SU-DHL-6 (cell line): ENCODE measurements around the gene MED10.
"Not testable (repeated sequence)": the region's sequence is repeated elsewhere in the genome, so short reads cannot be mapped to it uniquely, and the experiment has no call there.

ENCODE experiments used
- H2AFZ ChIP-seq: fragments of 200-600 bp; sonication (generic); 2 replicates; pipeline ENCODE4 v1.6.1; 2014; ENCODE audit warnings: low read depth, mild to moderate bottlenecking, moderate library complexity, mixed read lengths, antibody characterized with exemption, low read length; ENCODE audit not compliant: severe bottlenecking
- H3F3A ChIP-seq: fragments of 200-600 bp; shearing (Covaris generic); 2 replicates; pipeline ENCODE4 v1.6.0; 2016; ENCODE audit warnings: antibody characterized with exemption, mild to moderate bottlenecking; ENCODE audit not compliant: insufficient read depth
- H3K27ac ChIP-seq: fragments of 200-600 bp; sonication (generic); 2 replicates; pipeline ENCODE4 v1.5.1; 2016; ENCODE audit warnings: low read depth, mild to moderate bottlenecking, low read length, moderate library complexity, mixed read lengths
- H3K27me3 ChIP-seq: fragments of 200-600 bp; sonication (generic), shearing (Covaris generic); 2 replicates; pipeline ENCODE4 v1.6.0; 2014; ENCODE audit warnings: mild to moderate bottlenecking, low read length
- H3K36me3 ChIP-seq: fragments of 200-600 bp; sonication (generic); 2 replicates; pipeline ENCODE4 v1.6.1; 2014; ENCODE audit warnings: mild to moderate bottlenecking, low read length, mixed read lengths
- H3K4me2 ChIP-seq: fragments of 300-600, 200-600 bp; shearing (Covaris generic), sonication (generic); 2 replicates; pipeline ENCODE4 v1.6.0; 2014; ENCODE audit warnings: low read length, low read depth, mild to moderate bottlenecking; ENCODE audit not compliant: poor library complexity, severe bottlenecking
- H3K4me3 ChIP-seq: fragments of 200-600 bp; sonication (generic); 2 replicates; pipeline ENCODE4 v1.5.1; 2014; ENCODE audit warnings: antibody characterized with exemption, low read length, mild to moderate bottlenecking, mixed read lengths; ENCODE audit not compliant: insufficient read depth, poor library complexity, severe bottlenecking
- H3K79me2 ChIP-seq: fragments of 200-600 bp; sonication (generic); 2 replicates; pipeline ENCODE4 v1.6.1; 2014; ENCODE audit warnings: mild to moderate bottlenecking, low read length, moderate library complexity; ENCODE audit not compliant: insufficient read depth
- H3K9ac ChIP-seq: fragments of 200-600 bp; sonication (generic); 2 replicates; pipeline ENCODE4 v1.7.0; 2014; ENCODE audit warnings: mild to moderate bottlenecking, low read length
- H3K9me2 ChIP-seq: fragments of 200-600 bp; sonication (generic); replicated peaks from 2 replicates; pipeline ENCODE4 v1.6.1; 2014; ENCODE audit warnings: low read length; ENCODE audit not compliant: insufficient read depth
- H3K9me3 ChIP-seq: fragments of 200-600 bp; sonication (generic); 2 replicates; pipeline ENCODE4 v1.6.1; 2014; ENCODE audit warnings: low read length, mixed read lengths; ENCODE audit not compliant: insufficient read depth
- H4K20me1 ChIP-seq: fragments of 200-600 bp; sonication (generic); 2 replicates; pipeline ENCODE4 v1.6.1; 2014; ENCODE audit warnings: low read depth, mild to moderate bottlenecking, antibody characterized with exemption, low read length, moderate library complexity, mixed read lengths
- CTCF ChIP-seq: fragments of 200-600 bp; sonication (generic); IDR thresholded peaks from one replicate; pipeline ENCODE4 v1.5.1; 2017; ENCODE audit warnings: antibody characterized with exemption, mild to moderate bottlenecking, low read length, moderate library complexity; ENCODE audit not compliant: insufficient read depth, poor library complexity, severe bottlenecking
- EZH2phosphoT487 ChIP-seq: fragments of 200-600 bp; sonication (generic), shearing (Covaris generic); conservative IDR thresholded peaks from 2 replicates; pipeline ENCODE4 v1.6.1; 2018; ENCODE audit warnings: mild to moderate bottlenecking, antibody characterized with exemption, low read length, moderate library complexity, mixed read lengths

Gene MED10

GRCh38 chr5:6370580-6370979 is 7.8 kb downstream of the MED10 start:
- H3K79me2 ChIP-seq, result peaks cover 6% of the 10 kb centered on the region; the same call in 1 of the 2 replicates
- no peak overlapping the region for H3K9ac ChIP-seq
- H3K4me3 ChIP-seq, result no peak overlapping the region
- H4K20me1 ChIP-seq, result 0 out of 2 replicates have a peak, but pooled peaks cover 7% of the 10 kb centered on the region
- no peak overlapping the region for H2AFZ ChIP-seq
- no peaks in the 10 kb centered on the region for H3K27me3 ChIP-seq
- no peak overlapping the region for H3K27ac ChIP-seq
- H3K9me3 ChIP-seq, result no peaks in the 10 kb centered on the region
- no peaks in the 10 kb centered on the region for H3K9me2 ChIP-seq
- H3F3A ChIP-seq, result no peaks in the 10 kb centered on the region
- no peak for TF ChIP-seq CTCF
- TF ChIP-seq EZH2phosphoT487, result no peak
- peaks cover 26% of the 10 kb centered on the region for H3K36me3 ChIP-seq
- H3K4me2 ChIP-seq, result no peak overlapping the region

DNA sequence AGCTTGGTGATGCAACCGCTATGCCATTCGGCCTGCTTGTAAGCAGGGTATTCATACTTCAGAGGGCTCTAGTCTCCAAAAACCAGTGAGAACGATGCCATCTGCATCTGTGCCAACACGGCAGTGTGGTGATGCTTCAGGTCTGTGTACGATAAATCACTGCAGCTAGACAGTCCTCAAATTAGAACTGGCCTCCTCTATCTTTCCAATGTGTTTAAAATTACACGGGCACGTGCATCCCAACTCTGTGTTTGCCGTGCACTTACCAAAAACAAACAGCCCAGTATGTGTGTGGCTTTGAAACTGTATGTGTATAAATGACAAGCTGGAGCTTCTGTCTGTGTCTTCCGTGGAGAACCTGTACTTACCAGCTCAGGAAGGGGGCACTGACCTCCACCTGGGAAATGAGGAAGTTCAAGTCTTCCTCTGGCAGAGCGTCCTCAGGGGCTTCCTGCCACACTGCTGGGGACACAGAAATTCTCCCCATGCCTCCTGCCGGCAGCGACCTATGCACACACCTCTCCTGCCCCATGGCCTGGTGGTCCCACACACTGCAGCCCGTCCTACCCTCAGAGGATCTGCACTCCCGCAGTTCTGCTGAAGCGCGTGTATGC is 12.3 kb downstream of the MED10 start:
- H3K4me2 ChIP-seq, result no peak overlapping the region
- no peaks in the 10 kb centered on the region for H3K79me2 ChIP-seq
- no peaks in the 10 kb centered on the region for H3K36me3 ChIP-seq

GRCh38 chr5:6365142-6365976 is 13.0 kb downstream of the MED10 start:
- Histone ChIP-seq H3K27ac (no peak overlapping the region), H3K36me3 (no peaks in the 10 kb centered on the region), H3K9me3 (no peaks in the 10 kb centered on the region), H3K79me2 (no peaks in the 10 kb centered on the region), H2AFZ (no peak overlapping the region), H3K9ac (no peak overlapping the region), H4K20me1 (no peaks in the 10 kb centered on the region), H3K4me2 (no peak overlapping the region), H3K27me3 (no peaks in the 10 kb centered on the region), H3F3A (no peaks in the 10 kb centered on the region), H3K9me2 (no peaks in the 10 kb centered on the region), H3K4me3 (no peak overlapping the region)
- TF ChIP-seq EZH2phosphoT487 (no peak), CTCF (no peak)

More for the DNA sequence above, 12.3 kb downstream of the MED10 start:
- Histone ChIP-seq H2AFZ (no peak overlapping the region), H3K9ac (no peak overlapping the region), H4K20me1 (no peaks in the 10 kb centered on the region), H3K9me3 (no peaks in the 10 kb centered on the region), H3K27ac (no peak overlapping the region), H3K27me3 (no peaks in the 10 kb centered on the region), H3K4me3 (no peak overlapping the region), H3K9me2 (no peaks in the 10 kb centered on the region), H3F3A (no peaks in the 10 kb centered on the region)
- TF ChIP-seq CTCF, result no peak
- TF ChIP-seq EZH2phosphoT487, result no peak

GRCh38 chr5:6363454-6364011 is 14.8 kb downstream of the MED10 start:
- H3K36me3 ChIP-seq, H3K9ac ChIP-seq, H3K79me2 ChIP-seq: not testable (repeated sequence)

More at GRCh38 chr5:6363454-6364011, 14.8 kb downstream of the MED10 start:
- not testable (repeated sequence) for H3K9me3 ChIP-seq, H3K4me2 ChIP-seq, H3K9me2 ChIP-seq, H3K4me3 ChIP-seq, H3K27ac ChIP-seq, H4K20me1 ChIP-seq, H3K27me3 ChIP-seq, H2AFZ ChIP-seq, H3F3A ChIP-seq
